Mesenchymal stem cell (in vitro differentiated cells and primary cell): ENCODE data around the gene ZNF185.
A peak's percentile ranks its signal among the peaks of the same experiment; 100 is the strongest.

Experiments used
- DNase-seq: peaks from one replicate; pipeline ENCODE4 v3.0.0-alpha.2; 2013
- H2AFZ ChIP-seq: one replicate; pipeline ENCODE4 v1.6.1; 2013; ENCODE audit warnings: low read depth, mild to moderate bottlenecking, control low read depth, inconsistent platforms, low read length, moderate library complexity
- H2AK5ac ChIP-seq: 2 replicates; pipeline ENCODE4 v1.6.1; 2013; ENCODE audit warnings: low read length, moderate library complexity, mild to moderate bottlenecking, inconsistent platforms; ENCODE audit not compliant: severe bottlenecking
- H2BK120ac ChIP-seq: one replicate; pipeline ENCODE4 v1.6.1; 2013; ENCODE audit warnings: low read depth, mild to moderate bottlenecking, inconsistent platforms, low read length, moderate library complexity
- H2BK12ac ChIP-seq, 2 experiments: one replicate each; pipeline ENCODE4 v1.6.1; 2013; ENCODE audit warnings: inconsistent platforms in 2 of 2, low read length in 2 of 2, mild to moderate bottlenecking in 2 of 2, moderate library complexity in 2 of 2, control low read depth in 1 of 2
- H2BK15ac ChIP-seq: one replicate; pipeline ENCODE4 v1.6.1; 2013; ENCODE audit warnings: mild to moderate bottlenecking, low read depth, inconsistent platforms; ENCODE audit not compliant: poor library complexity, severe bottlenecking
- H2BK5ac ChIP-seq: 2 replicates; pipeline ENCODE4 v1.6.1; 2013; ENCODE audit warnings: low read depth, mild to moderate bottlenecking, low read length, control low read depth, inconsistent platforms; ENCODE audit not compliant: poor library complexity, severe bottlenecking
- H3K14ac ChIP-seq, 2 experiments: one replicate each; pipeline ENCODE4 v1.6.1; 2013; ENCODE audit warnings: inconsistent platforms in 2 of 2, low read length in 2 of 2, control low read depth in 1 of 2, mild to moderate bottlenecking in 1 of 2, moderate library complexity in 1 of 2
- H3K18ac ChIP-seq, 2 experiments: one replicate each; pipeline ENCODE4 v1.6.1; 2013; ENCODE audit warnings: inconsistent platforms in 2 of 2, low read length in 2 of 2, control low read depth in 1 of 2, low read depth in 1 of 2, mild to moderate bottlenecking in 1 of 2
- H3K23ac ChIP-seq, 2 experiments: one replicate each; pipeline ENCODE4 v1.6.1; 2013; ENCODE audit warnings: inconsistent platforms in 2 of 2, low read length in 2 of 2, mild to moderate bottlenecking in 2 of 2, moderate library complexity in 2 of 2, control low read depth in 1 of 2
- H3K27ac ChIP-seq: 2 replicates; pipeline ENCODE4 v1.5.1; 2013; ENCODE audit warnings: mild to moderate bottlenecking, moderate library complexity, low read length, control low read depth, inconsistent platforms; ENCODE audit not compliant: poor library complexity, severe bottlenecking
- H3K27me3 ChIP-seq, 2 experiments: 2 replicates each; pipeline versions ENCODE4 v1.6.1 to v1.7.0; 2013; ENCODE audit warnings: low read length in 2 of 2, mild to moderate bottlenecking in 2 of 2, moderate library complexity in 2 of 2, control low read depth in 1 of 2, inconsistent platforms in 1 of 2; ENCODE audit not compliant: control insufficient read depth in 1 of 2, insufficient read depth in 1 of 2
- H3K36me3 ChIP-seq, 2 experiments: 2 replicates each; pipeline versions ENCODE4 v1.6.1 to v1.7.0; 2013; ENCODE audit warnings: low read length in 2 of 2, control low read depth in 1 of 2, inconsistent platforms in 1 of 2, low read depth in 1 of 2, mild to moderate bottlenecking in 1 of 2; ENCODE audit not compliant: insufficient read depth in 2 of 2, control insufficient read depth in 1 of 2
- H3K4ac ChIP-seq, 2 experiments: one replicate each; pipeline ENCODE4 v1.6.1; 2013; ENCODE audit warnings: inconsistent platforms in 2 of 2, low read length in 2 of 2, mild to moderate bottlenecking in 2 of 2, moderate library complexity in 2 of 2, control low read depth in 1 of 2, low read depth in 1 of 2
- H3K4me1 ChIP-seq: 2 replicates; pipeline ENCODE4 v1.6.1; 2013; ENCODE audit warnings: low read depth, low read length, control low read depth; ENCODE audit not compliant: control insufficient read depth, insufficient read depth
- H3K4me2 ChIP-seq: 2 replicates; pipeline ENCODE4 v1.6.1; 2013; ENCODE audit warnings: low read length, mild to moderate bottlenecking, inconsistent platforms; ENCODE audit not compliant: poor library complexity, severe bottlenecking
- H3K4me3 ChIP-seq, 2 experiments: 2 replicates each; pipeline versions ENCODE4 v1.5.1 to v1.7.0; 2013; ENCODE audit warnings: low read length in 2 of 2, mild to moderate bottlenecking in 2 of 2, control low read depth in 1 of 2, low read depth in 1 of 2; ENCODE audit not compliant: insufficient read depth in 1 of 2
- H3K79me1 ChIP-seq: replicated peaks from 2 replicates; pipeline ENCODE4 v1.6.1; 2013; ENCODE audit warnings: mild to moderate bottlenecking, control low read depth, low read length, inconsistent platforms; ENCODE audit not compliant: poor library complexity, severe bottlenecking
- H3K9ac ChIP-seq: 2 replicates; pipeline ENCODE4 v1.7.0; 2013; ENCODE audit warnings: mild to moderate bottlenecking, low read length, moderate library complexity
- H3K9me3 ChIP-seq: 2 replicates; pipeline ENCODE4 v1.7.0; 2013; ENCODE audit warnings: mild to moderate bottlenecking, low read length; ENCODE audit not compliant: control insufficient read depth
- H4K8ac ChIP-seq: one replicate; pipeline ENCODE4 v1.6.1; 2013; ENCODE audit warnings: inconsistent platforms, mild to moderate bottlenecking, low read length, moderate library complexity
- H4K91ac ChIP-seq: one replicate; pipeline ENCODE4 v1.6.1; 2013; ENCODE audit warnings: mild to moderate bottlenecking, low read length, inconsistent platforms
- WGBS: methylation state at CpG from one replicate; pipeline ENCODE4 v1.1.7; 2013; ENCODE audit warnings: mixed read lengths; 5-methylcytosine and 5-hydroxymethylcytosine counted together

The ZNF185 gene

GRCh38 chrX:152937236-152937635 lies 39.4 kb downstream of the ZNF185 start:
- Histone ChIP-seq H2BK12ac (no peak overlapping the region), H4K91ac (no peak overlapping the region), H3K9me3 (no peaks in the 10 kb centered on the region), H3K23ac (no peak overlapping the region), H4K8ac (no peak overlapping the region), H3K4me1 (peaks cover 2% of the 10 kb centered on the region), H3K4ac (no peak overlapping the region), H3K9ac (no peak overlapping the region), H3K4me3 (no peak overlapping the region), H2BK5ac (no peak overlapping the region), H3K4me2 (no peak overlapping the region), H3K27me3 (peaks cover 0 to 53% of the 10 kb centered on the region in 2 experiments), H2BK15ac (no peak overlapping the region), H3K27ac (no peak overlapping the region), H3K14ac (no peak overlapping the region), H2AK5ac (no peak overlapping the region), H2BK120ac (no peak overlapping the region), H2AFZ (no peak overlapping the region), H3K79me1 (peaks cover 3% of the 10 kb centered on the region), H3K36me3 (peaks cover 0 to 12% of the 10 kb centered on the region in 2 experiments), H3K18ac (no peak overlapping the region)
- WGBS: 89% methylated on average over 5 of the region's 9 CpGs
- no peak for DNase-seq

- H3K9ac ChIP-seq: peak overlapping the region; percentile 90
- peaks cover 0 to 17% of the 10 kb centered on the region in 2 experiments for H3K36me3 ChIP-seq
- H2BK12ac ChIP-seq: no peak overlapping the region
- H2BK5ac ChIP-seq: no peak overlapping the region
- peaks cover 5% of the 10 kb centered on the region for H3K79me1 ChIP-seq
- H2AK5ac ChIP-seq: no peak overlapping the region
- H3K4me3 ChIP-seq: peak overlapping the region; percentile 64 to 80
- H3K4me1 ChIP-seq: peaks cover 2% of the 10 kb centered on the region
- WGBS: under 1% methylated on average over 34 of the region's 70 CpGs
- H3K4ac ChIP-seq: peak overlapping the region in 1 of 2 experiments; percentile 85
- peaks cover 0 to 45% of the 10 kb centered on the region in 2 experiments for H3K27me3 ChIP-seq
- no peaks in the 10 kb centered on the region for H3K9me3 ChIP-seq
- no peak overlapping the region for H3K27ac ChIP-seq
- no peak overlapping the region for H2BK15ac ChIP-seq
- H3K23ac ChIP-seq: no peak overlapping the region
- H4K8ac ChIP-seq: peak overlapping the region; percentile 91
- H4K91ac ChIP-seq: peak overlapping the region; percentile 80
- no peak overlapping the region for H2BK120ac ChIP-seq
- peak overlapping the region in 1 of 2 experiments; percentile 86 for H3K14ac ChIP-seq
- H3K18ac ChIP-seq: peak overlapping the region; percentile 89
- peak; percentile 88 for DNase-seq
- H2AFZ ChIP-seq: peak overlapping the region; percentile 94
- H3K4me2 ChIP-seq: peak overlapping the region; percentile 54
Observed at GRCh38 chrX:152941328-152942076, 43.6 kb downstream of the ZNF185 start.

GRCh38 chrX:152942077-152942442 lies 44.2 kb downstream of the ZNF185 start:
- peak overlapping the region; percentile 54 for H3K4me2 ChIP-seq
- no peak overlapping the region for H2BK15ac ChIP-seq
- peak overlapping the region in 1 of 2 experiments; percentile 85 for H3K4ac ChIP-seq
- peaks cover 0 to 42% of the 10 kb centered on the region in 2 experiments for H3K27me3 ChIP-seq
- H3K36me3 ChIP-seq: peaks cover 0 to 20% of the 10 kb centered on the region in 2 experiments
- WGBS: 80% methylated on average over 2 of the region's 11 CpGs
- H2AFZ ChIP-seq: peak overlapping the region; percentile 94
- no peak overlapping the region for H3K23ac ChIP-seq
- H3K9ac ChIP-seq: peak overlapping the region; percentile 90
- no peak overlapping the region for H2BK12ac ChIP-seq
- H3K18ac ChIP-seq: peak overlapping the region; percentile 89
- H4K8ac ChIP-seq: peak overlapping the region; percentile 91
- H4K91ac ChIP-seq: peak overlapping the region; percentile 80
- H3K9me3 ChIP-seq: no peaks in the 10 kb centered on the region
- peaks cover 2% of the 10 kb centered on the region for H3K4me1 ChIP-seq
- peaks cover 5% of the 10 kb centered on the region for H3K79me1 ChIP-seq
- H2BK5ac ChIP-seq: no peak overlapping the region
- H2BK120ac ChIP-seq: no peak overlapping the region
- H3K27ac ChIP-seq: no peak overlapping the region
- H3K14ac ChIP-seq: peak overlapping the region in 1 of 2 experiments; percentile 86
- H2AK5ac ChIP-seq: no peak overlapping the region
- DNase-seq: no peak
- H3K4me3 ChIP-seq: peak overlapping the region; percentile 64 to 80

- H3K14ac ChIP-seq: no peak overlapping the region
- H3K4me3 ChIP-seq: no peak overlapping the region
- H3K4me1 ChIP-seq: peaks cover 2% of the 10 kb centered on the region
- H2BK15ac ChIP-seq: no peak overlapping the region
- peaks cover 0 to 24% of the 10 kb centered on the region in 2 experiments for H3K36me3 ChIP-seq
- no peak overlapping the region for H3K27ac ChIP-seq
- H3K23ac ChIP-seq: no peak overlapping the region
- no peak for DNase-seq
- H3K9ac ChIP-seq: no peak overlapping the region
- H4K91ac ChIP-seq: no peak overlapping the region
- no peak overlapping the region for H3K4ac ChIP-seq
- no peak overlapping the region for H2BK5ac ChIP-seq
- peaks cover 5% of the 10 kb centered on the region for H3K79me1 ChIP-seq
- no peak overlapping the region for H3K4me2 ChIP-seq
- no peak overlapping the region for H2AFZ ChIP-seq
- no peaks in the 10 kb centered on the region for H3K9me3 ChIP-seq
- no peak overlapping the region for H2BK120ac ChIP-seq
- H3K27me3 ChIP-seq: peaks cover 0 to 46% of the 10 kb centered on the region in 2 experiments
- H3K18ac ChIP-seq: no peak overlapping the region
- H2AK5ac ChIP-seq: no peak overlapping the region
- 92% methylated on average over 1 of the region's 1 CpG for WGBS
- H4K8ac ChIP-seq: no peak overlapping the region
- no peak overlapping the region for H2BK12ac ChIP-seq
Observed at GRCh38 chrX:152943826-152944225, 46.0 kb downstream of the ZNF185 start.
